ENCODE results near the gene CASS4.
"Not testable (repeated sequence)": the region's sequence is repeated elsewhere in the genome, so short reads cannot be mapped to it uniquely, and the experiment has no call there.

- not testable (repeated sequence) for TF ChIP-seq CTCF, POLR2A (IDR thresholded peaks at IDR 0.05)
Observed at GRCh38 chr20:56405356-56405755, 6.7 kb upstream of the CASS4 start.
